Hematopoietic multipotent progenitor cell treated with erythropoietin and hydrocortisone succinate and interleukin-3 and kit ligand, for 6 days (in vitro differentiated cells): Measurements from ENCODE around the gene COL5A1.

Experiments
- DNase-seq: peaks from one replicate; pipeline ENCODE4 v3.0.0-alpha.2; 2015

COL5A1 gene

DNA sequence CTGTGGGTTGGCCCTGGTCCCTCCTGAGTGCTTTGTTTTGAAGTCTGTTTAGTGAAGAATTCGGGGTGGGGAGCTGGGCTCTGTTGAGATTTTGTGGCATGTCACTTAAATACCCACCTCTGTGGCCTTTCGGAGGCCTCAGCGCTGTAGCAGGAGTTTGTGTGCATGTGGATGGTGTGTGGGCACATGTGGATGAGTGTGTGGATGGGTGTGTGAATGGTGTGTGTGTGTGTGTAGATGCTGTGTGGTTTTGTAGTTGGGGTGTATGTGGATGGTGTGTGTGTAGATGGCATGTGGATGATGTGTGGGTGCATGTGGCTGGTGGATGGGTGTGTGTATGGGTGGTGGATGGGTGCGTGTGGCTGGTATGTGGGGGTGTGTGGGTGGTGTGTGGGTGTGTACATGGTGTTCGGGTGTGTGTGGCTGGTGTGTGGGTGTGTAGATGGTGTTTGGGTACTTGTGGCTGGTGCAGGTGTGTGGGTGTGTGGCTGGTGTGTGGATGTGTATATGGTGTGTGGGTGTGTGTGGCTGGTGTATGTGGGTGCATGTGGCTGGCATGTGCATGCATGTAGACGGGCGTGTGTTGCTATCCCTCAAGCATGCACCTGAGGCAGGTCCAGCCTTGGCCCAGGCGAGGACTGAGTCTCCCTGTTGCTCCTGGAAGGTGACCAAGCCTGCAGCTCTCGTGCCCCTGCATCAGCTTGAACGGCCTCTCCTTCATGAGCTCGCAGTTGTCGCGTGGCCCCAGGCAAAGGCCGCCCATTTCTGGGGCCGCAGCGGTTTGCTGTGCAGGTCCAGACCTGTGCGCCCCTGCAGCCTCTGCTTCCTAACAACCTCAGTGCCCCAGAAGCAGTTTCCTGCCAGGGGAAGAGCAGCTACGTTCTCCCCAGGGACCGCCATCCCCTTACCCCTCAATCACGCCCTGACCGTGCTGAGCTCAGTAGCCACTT, 185.0 kb downstream of the COL5A1 start:
- no peak for DNase-seq

DNA sequence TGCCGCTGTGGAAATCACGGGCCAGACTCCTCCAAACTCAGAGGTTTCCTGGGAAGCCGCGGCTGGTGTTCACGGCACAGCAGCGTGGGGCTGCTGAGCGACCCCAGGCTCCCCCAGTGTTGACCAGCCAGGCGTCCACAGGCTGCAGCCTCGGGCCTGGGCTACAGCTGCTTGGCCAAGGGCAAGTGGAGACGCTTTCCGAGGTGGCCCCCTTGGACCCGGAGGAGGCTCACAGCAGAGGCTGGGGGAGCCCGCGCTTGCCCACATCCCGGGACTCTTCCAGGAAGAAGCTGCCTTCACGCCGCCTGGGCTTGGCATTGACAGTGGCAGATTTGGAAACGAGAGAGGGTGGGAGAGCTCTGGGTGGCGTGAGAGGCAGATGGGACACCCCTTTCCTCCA, 186.0 kb downstream of the COL5A1 start:
- DNase-seq = no peak

GRCh38 chr9:134827993-134828392, 186.4 kb downstream of the COL5A1 start:
- DNase-seq = no peak

DNA sequence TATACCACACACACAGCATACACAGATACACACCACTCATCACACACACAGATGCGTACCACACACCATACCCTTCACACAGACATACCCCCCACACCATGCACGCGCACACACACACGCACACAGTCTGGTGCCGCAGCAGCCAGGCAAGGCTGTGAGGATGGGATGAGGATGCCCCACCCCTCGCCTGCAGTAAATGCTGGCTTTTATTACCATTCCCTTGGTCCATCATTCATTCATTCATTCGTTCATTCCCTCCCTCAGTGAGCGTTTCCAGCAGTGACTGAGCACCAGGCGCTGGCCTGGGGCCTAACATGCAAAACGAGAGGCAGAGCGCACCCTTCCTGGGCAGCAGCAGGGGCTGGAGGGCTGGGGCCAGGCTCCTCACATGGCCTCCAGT, 187.3 kb downstream of the COL5A1 start:
- DNase-seq = no peak

- no peak for DNase-seq
Observed at GRCh38 chr9:134829356-134829937, 187.8 kb downstream of the COL5A1 start.

DNA sequence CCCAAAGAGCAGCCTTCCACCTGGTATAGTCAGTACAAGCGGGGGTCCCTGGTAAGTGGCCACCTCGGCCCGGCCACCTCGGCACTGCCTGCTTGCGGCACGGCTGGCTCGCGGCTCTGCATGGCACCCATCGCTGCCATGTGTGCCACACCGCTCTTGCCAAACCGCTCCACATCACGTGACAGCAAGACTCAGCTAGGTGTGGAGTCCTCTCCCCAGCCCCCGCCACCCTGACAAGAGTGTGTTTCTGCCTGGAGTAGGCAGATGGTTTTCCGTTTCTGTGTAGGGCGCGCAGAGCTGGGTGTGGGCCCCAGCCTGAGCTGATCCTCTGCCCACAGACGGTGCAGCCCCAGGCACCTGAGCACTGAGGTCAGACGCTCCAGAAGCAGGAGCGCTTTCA, 188.5 kb downstream of the COL5A1 start:
- no peak for DNase-seq

DNA sequence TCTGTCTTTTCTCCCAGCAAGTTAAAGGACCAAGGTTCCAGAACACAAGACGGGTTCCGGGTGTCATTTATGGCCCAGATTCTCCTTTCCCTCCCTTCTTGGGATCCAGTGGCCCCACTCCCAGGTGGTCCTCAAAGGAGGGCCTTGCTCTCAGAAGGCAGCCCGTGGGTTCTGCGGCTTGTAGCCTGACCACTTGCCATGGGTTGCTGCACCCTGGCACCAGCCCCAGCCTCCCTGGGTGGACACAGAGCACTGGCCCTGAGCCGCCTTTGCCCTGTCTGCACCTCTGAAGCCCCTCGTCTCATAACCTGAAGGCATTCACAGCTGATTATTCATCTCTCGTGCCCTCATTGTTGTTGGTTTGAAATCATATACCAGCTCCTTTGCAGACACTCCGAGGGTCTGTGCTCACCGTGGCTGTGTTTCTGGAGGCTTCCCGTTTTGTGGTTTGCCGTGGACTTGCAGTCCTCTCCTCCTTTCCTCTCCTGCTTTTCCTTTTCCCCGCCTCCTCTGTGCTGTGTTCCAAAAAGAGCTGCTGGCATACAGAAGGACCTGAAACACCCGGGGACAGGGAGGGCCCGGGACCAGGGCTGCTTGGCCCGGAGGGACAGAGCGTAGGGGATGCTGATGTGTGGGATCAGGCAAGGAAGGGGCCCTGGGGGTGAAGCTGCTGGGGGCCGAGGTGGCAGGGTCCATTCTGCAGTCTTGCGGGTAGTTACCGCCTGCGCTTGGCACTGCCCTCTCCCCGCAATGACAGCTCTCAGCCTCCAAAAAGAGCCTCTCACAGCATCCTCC, 189.5 kb downstream of the COL5A1 start:
- no peak for DNase-seq

DNA sequence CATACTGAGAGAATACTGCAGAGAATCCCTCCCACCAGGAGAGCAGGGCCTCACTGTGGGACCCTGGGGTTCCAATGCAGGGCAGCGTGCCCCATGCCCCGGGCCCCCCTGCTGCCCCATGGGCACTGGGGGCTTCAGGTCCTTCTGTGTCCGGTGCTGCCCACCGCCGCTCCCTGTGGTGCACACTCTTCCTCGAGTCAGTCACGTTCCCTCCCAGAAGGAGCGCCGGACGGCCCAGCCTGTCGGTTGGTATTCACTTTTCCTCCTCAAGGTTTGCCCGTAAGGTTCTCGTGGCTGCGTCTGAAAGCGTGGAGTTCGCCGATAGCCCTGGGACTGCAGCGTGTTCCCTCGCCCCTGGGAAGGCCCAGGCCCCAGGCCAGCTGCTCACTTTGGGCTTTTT, 190.9 kb downstream of the COL5A1 start:
- DNase-seq = no peak

DNA sequence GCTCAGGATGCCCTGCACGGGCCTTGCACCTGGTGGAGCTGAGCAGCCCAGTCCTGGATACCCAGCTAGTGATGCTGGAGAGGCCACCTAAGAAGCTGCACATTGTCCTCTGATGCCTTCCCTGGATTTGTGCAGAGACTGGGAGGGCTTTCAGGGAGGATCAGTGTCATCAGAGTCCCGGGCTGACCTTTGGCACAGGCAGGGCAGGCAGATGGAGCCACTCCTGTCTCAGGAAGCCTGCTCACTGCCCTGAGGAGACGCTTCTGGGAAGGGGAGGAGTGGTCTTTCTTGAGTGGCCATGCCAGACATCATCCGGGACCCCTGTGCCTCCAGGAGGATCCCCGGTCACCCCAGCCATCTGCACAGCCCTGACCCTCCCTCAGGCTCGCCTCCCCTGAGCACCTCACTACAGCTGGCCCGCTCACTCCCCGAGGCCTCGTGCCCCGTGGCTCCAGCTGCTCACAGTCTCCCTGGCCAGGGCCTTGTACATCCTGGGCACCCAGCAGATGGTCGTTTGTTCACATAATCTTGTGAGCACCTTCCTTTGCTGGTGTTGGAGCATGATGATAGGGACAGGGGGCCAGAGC, 191.8 kb downstream of the COL5A1 start:
- no peak for DNase-seq

DNA sequence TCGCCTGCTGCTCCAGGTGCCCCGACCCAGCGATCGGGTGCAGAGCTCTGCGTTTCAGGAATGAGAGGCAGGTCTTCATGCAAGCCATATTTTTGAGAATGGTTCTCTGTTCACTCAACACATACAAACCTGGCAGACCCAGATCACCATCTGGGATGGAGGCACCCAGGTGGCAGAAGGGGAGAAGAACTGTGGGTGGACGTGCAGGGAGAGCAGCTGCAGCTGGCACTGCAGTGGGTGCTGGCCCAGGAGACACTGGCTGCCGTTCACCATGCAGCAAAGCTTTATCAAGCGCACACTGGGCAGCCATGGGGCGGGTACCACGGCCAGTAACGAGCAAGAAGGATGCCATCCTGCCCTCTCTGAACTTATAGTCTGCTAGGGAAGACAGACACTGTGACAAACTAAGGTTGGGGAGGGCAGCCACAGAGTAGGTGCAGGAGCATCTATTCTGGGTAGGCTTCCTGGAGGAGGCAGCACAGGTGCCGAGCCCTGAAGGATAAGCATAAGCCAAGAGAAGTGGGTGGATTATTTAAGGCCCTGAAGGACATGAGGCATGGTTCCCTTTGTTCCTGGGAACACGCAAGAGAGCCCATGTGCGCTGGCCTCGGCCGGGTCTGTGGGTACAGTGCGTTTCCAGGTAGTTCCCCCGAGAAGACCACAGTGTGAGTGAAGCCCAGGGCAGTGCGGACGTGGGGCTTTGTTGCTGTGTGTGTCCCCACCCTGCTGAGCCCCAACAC, 192.8 kb downstream of the COL5A1 start:
- no peak for DNase-seq

- DNase-seq = no peak
Observed at GRCh38 chr9:134834957-134835419, 193.4 kb downstream of the COL5A1 start.

GRCh38 chr9:134835448-134835847, 193.8 kb downstream of the COL5A1 start:
- DNase-seq = no peak

- no peak for DNase-seq
Observed at GRCh38 chr9:134835987-134836386, 194.4 kb downstream of the COL5A1 start.

- DNase-seq = no peak
Observed at GRCh38 chr9:134836406-134836970, 194.9 kb downstream of the COL5A1 start.

- no peak for DNase-seq
Observed at GRCh38 chr9:134837529-134837928, 195.9 kb downstream of the COL5A1 start.

- no peak for DNase-seq
Observed at GRCh38 chr9:134838651-134839454, 197.2 kb downstream of the COL5A1 start.

- no peak for DNase-seq
Observed at GRCh38 chr9:134839455-134840125, 198.0 kb downstream of the COL5A1 start.

DNA sequence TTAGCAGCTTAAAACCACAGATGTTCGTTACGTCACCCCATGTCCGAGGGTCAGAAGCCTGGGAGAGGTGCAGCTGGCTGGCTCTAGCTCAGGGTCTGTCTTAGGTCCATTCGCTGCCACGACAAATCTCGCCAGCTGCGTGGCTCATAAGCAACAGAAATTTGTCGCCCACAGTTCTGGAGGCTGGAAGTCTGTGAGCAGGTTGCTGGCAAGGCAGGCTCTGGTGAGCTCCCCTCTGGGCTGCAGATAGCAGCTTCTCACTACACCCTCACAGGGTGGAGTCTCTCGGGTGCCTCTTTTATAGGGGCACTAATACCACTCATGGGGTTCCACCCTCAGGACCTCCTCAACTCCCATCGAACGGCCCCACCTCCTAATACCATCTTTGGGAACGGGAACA, 198.9 kb downstream of the COL5A1 start:
- no peak for DNase-seq

DNA sequence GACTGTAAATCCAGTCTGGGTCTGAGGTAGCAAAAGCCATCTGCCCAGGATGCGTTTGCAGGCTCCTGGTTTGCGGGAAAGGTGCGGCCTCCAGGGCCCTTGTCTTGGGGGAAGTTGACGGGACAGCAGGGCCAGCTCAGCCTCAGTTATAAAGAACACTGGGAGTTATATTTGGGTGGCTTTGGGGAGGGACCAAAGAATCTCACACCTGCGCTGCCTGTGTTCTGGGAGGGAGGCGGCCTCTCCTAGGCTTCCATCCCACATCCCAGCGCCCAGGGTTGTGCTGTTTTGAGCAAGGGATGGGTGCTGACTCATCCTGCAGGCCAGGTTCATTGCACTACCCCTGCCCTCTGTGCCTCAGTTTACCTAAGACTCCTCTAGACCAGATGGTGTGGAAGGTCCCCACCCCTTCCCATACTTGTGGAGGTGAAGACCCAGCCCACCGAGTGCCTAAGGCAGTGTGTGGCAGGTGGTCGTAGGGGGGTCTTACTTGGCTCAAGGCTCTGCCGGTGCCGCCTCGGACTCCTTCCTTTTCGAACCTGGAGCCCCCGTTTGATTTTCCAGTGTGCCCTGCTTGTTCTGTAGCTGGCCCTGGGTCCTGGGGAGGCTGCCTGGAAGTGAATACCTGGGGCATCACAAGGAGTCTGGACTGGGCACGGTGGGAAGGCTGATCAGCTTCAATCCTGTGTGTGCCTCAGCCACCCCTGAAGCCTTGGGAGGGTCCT, 199.7 kb downstream of the COL5A1 start:
- no peak for DNase-seq

GRCh38 chr9:134842321-134842720, 200.7 kb downstream of the COL5A1 start:
- DNase-seq = no peak
